Measurements from ENCODE around the gene PPP1CA. TPM values are rescaled to one million over a fixed set of nuclear protein-coding genes. Genes with fewer than 3 reads are reported as not detected.

The PPP1CA gene
- total RNA-seq, 3 donors from 2014 or later (not counting 1 experiment from before 2014, with no cell fraction given), result 222 to 245 (median 233) TPM

DNA sequence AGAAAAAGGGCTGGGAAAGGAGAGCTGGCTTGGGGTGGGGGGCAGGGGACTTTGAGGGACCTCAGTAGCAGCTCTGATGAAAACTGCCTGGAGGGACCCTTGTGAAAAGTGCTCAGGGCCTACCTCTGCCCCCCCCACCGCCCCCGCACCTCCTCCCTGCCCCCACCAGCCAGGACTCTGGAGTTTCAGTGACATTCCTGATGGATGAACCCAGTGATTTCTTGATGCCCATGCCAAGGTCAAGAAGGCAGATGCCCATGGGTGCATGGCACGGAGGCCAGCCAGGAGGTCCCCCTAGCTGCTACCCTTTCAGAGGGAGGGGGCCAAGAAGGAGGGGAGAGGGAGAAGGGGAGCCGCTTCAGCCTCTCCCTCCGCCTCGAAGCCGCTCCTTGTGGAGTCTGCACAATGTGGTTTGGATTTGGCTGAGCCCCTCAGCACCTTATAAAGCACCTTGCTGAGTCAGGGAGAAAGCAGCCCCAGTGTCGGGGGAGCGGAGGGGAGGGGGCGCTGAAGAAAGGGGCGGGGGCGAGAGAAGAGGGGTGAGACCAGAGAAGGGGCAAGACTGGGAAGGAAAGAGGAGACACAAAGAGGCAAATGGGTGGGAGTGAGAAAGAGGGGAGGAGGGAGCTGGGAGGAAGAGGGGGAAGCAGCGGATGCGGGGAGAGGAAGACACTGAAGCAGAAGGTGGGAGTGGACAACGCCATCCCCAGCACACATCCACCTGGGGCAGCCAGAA lies 26.2 kb downstream of the PPP1CA start:
- H3K36me3 Mint-ChIP-seq, result no peaks in the 10 kb centered on the region
- H3K9me3 ChIP-seq (ENCODE audit: control insufficient read depth, insufficient read depth, low read length), result no peaks in the 10 kb centered on the region
- H3K27ac ChIP-seq (ENCODE audit: low read length), result no peak overlapping the region
- WGBS (ENCODE audit: insufficient coverage), result 68% methylated on average over 13 of the region's 15 CpGs
- no peaks in the 10 kb centered on the region for H3K36me3 ChIP-seq (ENCODE audit: control insufficient read depth, insufficient read depth, low read length)
- H3K27me3 Mint-ChIP-seq (ENCODE audit: low read depth in 2 of 2), result no peaks in the 10 kb centered on the region
- DNase-seq, result no peak
- TF ChIP-seq, protein P1, sequence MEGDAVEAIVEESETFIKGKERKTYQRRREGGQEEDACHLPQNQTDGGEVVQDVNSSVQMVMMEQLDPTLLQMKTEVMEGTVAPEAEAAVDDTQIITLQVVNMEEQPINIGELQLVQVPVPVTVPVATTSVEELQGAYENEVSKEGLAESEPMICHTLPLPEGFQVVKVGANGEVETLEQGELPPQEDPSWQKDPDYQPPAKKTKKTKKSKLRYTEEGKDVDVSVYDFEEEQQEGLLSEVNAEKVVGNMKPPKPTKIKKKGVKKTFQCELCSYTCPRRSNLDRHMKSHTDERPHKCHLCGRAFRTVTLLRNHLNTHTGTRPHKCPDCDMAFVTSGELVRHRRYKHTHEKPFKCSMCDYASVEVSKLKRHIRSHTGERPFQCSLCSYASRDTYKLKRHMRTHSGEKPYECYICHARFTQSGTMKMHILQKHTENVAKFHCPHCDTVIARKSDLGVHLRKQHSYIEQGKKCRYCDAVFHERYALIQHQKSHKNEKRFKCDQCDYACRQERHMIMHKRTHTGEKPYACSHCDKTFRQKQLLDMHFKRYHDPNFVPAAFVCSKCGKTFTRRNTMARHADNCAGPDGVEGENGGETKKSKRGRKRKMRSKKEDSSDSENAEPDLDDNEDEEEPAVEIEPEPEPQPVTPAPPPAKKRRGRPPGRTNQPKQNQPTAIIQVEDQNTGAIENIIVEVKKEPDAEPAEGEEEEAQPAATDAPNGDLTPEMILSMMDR (IDR thresholded peaks at IDR 0.05), result no peak
- no peak overlapping the region for H3K4me3 ChIP-seq (ENCODE audit: low read length)
- no peak overlapping the region for H3K27ac Mint-ChIP-seq
- peaks cover 35% of the 10 kb centered on the region for H3K4me1 ChIP-seq (ENCODE audit: control insufficient read depth, insufficient read depth, low read length)
- no peaks in the 10 kb centered on the region for H3K9me3 Mint-ChIP-seq
- intact Hi-C loops (cut with micrococcal nuclease), result no loop called here
- peak overlapping the region; percentile 37 for H3K4me3 Mint-ChIP-seq
- H3K4me1 Mint-ChIP-seq, result peaks cover 25 to 36% of the 10 kb centered on the region in 2 donors
- H3K27me3 ChIP-seq (ENCODE audit: control insufficient read depth, insufficient read depth, low read length), result peaks cover 3% of the 10 kb centered on the region
- no peak for ATAC-seq

DNA sequence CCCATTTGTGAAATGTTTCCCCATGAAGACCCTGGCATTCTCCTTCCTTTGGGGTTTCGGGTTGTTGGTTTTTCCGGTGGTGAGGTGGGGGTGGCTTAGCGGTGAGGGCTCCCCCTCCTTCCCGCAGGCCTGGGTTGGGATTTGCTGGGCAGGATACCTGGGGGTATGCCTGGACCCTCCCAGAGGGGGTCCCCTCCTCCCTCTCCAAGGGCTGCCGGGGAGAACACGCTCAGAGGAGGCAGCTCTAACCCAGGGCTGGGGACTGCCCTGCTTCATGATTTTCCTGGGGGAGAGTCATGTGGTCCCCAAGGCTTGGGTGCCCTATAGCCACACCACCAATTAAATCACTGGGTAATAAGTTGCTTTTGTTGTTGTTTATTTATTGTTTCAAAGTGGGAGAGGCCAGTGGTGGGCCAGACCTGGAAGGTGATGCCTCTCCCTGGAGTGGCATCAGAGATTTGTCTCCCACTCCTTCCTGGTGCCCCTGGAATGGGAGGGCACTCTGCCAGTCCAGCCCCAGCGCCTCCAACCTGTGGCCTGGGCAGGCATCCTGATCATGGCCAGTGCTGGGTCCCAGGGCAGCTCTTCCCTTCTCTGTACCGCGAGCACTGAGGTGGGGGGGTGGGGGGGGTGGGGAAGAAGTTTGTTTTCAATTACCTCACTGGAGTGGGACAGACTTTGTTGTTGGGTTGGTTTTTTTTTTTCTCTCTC lies 26.9 kb downstream of the PPP1CA start:
- DNase-seq (no peak), ATAC-seq (no peak)
- peaks cover 3% of the 10 kb centered on the region for H3K27me3 ChIP-seq (ENCODE audit: control insufficient read depth, insufficient read depth, low read length)
- 43% methylated on average over 5 of the region's 9 CpGs for WGBS (ENCODE audit: insufficient coverage)
- no peaks in the 10 kb centered on the region for H3K36me3 ChIP-seq (ENCODE audit: control insufficient read depth, insufficient read depth, low read length)
- H3K4me3 ChIP-seq (ENCODE audit: low read length), result no peak overlapping the region
- Mint-ChIP-seq H3K36me3 (no peaks in the 10 kb centered on the region), H3K4me1 (peaks cover 28 to 40% of the 10 kb centered on the region in 2 donors), H3K4me3 (peak overlapping the region; percentile 17), H3K9me3 (no peaks in the 10 kb centered on the region), H3K27ac (peak overlapping the region in 1 of 2 donors; percentile 89), H3K27me3 (ENCODE audit: low read depth in 2 of 2) (no peaks in the 10 kb centered on the region)
- H3K4me1 ChIP-seq (ENCODE audit: control insufficient read depth, insufficient read depth, low read length), result peaks cover 41% of the 10 kb centered on the region
- H3K27ac ChIP-seq (ENCODE audit: low read length), result peak overlapping the region; percentile 43
- intact Hi-C loops (cut with micrococcal nuclease), result loop anchor here (5.0 kb wide), 2 partner anchors 87 to 107 kb away; partner anchors contain the start of genes ANKRD13D and GRK2
- TF ChIP-seq, protein P1 (IDR thresholded peaks at IDR 0.05), result no peak
- H3K9me3 ChIP-seq (ENCODE audit: control insufficient read depth, insufficient read depth, low read length), result no peaks in the 10 kb centered on the region

DNA sequence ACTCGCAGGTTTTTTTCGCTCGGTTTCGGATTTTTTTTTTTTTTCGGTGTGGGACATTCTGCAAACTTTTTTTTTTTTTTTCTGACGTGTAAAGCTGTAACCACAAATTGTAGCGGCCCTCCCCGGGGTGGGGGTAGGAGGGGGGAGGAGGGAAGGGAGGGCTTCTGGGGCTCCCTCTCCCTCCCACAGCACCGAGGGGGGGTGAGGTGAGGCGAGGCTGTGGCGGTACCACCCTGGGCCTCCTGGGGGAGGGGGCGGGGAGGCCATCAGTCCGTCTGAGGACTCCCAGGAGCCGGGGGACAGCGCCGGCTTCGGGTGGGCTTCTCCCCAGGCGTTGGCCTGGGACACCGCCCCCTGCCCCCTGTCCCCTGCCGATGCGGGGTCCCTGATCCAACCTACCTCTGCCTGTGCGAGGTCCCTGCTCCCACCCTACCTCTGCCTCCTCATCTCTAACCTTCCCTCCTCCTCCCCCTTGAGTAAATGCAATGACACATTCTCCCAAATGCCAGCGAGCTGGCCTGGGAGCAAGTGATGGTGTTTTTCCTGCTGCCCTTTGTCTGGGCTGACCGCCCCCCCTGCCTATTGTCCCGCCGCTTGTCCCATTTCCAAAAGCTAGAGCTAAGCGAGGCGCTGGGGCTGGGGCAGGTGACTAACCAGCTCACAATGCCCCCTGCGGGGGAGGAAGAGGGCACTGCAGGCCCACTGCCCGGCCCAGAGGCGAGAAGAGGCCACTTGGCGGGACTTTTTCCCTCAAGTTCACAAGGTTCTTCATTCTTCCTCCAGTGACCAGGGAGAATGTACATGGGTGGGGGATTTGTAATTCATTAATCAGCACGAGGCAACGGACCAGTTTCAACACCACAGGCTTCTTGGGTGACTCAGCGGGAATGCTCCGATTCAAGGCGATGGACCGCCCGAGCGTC lies 27.7 kb downstream of the PPP1CA start:
- peak overlapping the region; percentile 88 to 89 for H3K27ac Mint-ChIP-seq
- H3K9me3 Mint-ChIP-seq, result no peaks in the 10 kb centered on the region
- H3K4me3 Mint-ChIP-seq, result peak overlapping the region; percentile 97
- peak overlapping the region; percentile 43 for H3K27ac ChIP-seq (ENCODE audit: low read length)
- ATAC-seq (peak; percentile 76 to 83 (median 76)), DNase-seq (peak; percentile 68 to 91)
- H3K4me3 ChIP-seq (ENCODE audit: low read length), result peak overlapping the region; percentile 41
- WGBS (ENCODE audit: insufficient coverage), result 7% methylated on average over 34 of the region's 40 CpGs
- TF ChIP-seq, protein P1 (IDR thresholded peaks at IDR 0.05), result peak; percentile 35
- peaks cover 3% of the 10 kb centered on the region for H3K27me3 ChIP-seq (ENCODE audit: control insufficient read depth, insufficient read depth, low read length)
- no peaks in the 10 kb centered on the region for H3K27me3 Mint-ChIP-seq (ENCODE audit: low read depth in 2 of 2)
- H3K36me3 ChIP-seq (ENCODE audit: control insufficient read depth, insufficient read depth, low read length), result no peaks in the 10 kb centered on the region
- intact Hi-C loops (cut with micrococcal nuclease), result loop anchor here (5.0 kb wide), 2 partner anchors 87 to 107 kb away; partner anchors contain the start of genes ANKRD13D and GRK2
- H3K4me1 Mint-ChIP-seq, result peaks cover 36 to 46% of the 10 kb centered on the region in 2 donors
- H3K4me1 ChIP-seq (ENCODE audit: control insufficient read depth, insufficient read depth, low read length), result peaks cover 50% of the 10 kb centered on the region
- no peaks in the 10 kb centered on the region for H3K9me3 ChIP-seq (ENCODE audit: control insufficient read depth, insufficient read depth, low read length)
- no peaks in the 10 kb centered on the region for H3K36me3 Mint-ChIP-seq
